HEK293 (cell line): ENCODE data around the gene A2ML1.
A peak's percentile ranks its signal among the peaks of the same experiment; 100 is the strongest.

Experiments
- CTCF ChIA-PET: fragments of 350-600 bp; formaldehyde crosslinking; extraction: SDS; loops from one replicate; lab custom pipeline; 2021; ENCODE audit warnings: antibody characterized with exemption; lab: Yijun Ruan, JAX
- POLR2A ChIA-PET: fragments of 300-600 bp; formaldehyde crosslinking; extraction: SDS; loops from one replicate; lab custom pipeline; 2020; ENCODE audit warnings: antibody characterized with exemption, inconsistent platforms; lab: Yijun Ruan, JAX
- H3K27ac ChIP-seq: fragments of 200-500 bp; sonication (Bioruptor generic); 2 replicates; pipeline ENCODE4 v1.5.1; 2014; ENCODE audit warnings: low read depth, low read length, control low read depth, inconsistent platforms; ENCODE audit errors: extremely low read depth
- H3K36me3 ChIP-seq, 2 experiments: fragments of 200-500 bp in 1 of 2; sonication (Bioruptor generic) in 1 of 2; 1 replicate in 1 of 2; 2 replicates in 1 of 2; pipeline ENCODE4 v1.5.1; 2014 to 2017; ENCODE audit warnings: inconsistent platforms in 2 of 2, low read length in 2 of 2; ENCODE audit not compliant: control insufficient read depth in 2 of 2, insufficient read depth in 1 of 2
- H3K4me1 ChIP-seq: fragments of 200-500 bp; sonication (Bioruptor generic); 2 replicates; pipeline ENCODE4 v1.5.1; 2014; ENCODE audit warnings: mild to moderate bottlenecking, low read length, inconsistent platforms; ENCODE audit not compliant: control insufficient read depth, insufficient read depth
- H3K4me3 ChIP-seq: 2 replicates; pipeline ENCODE4 v1.5.1; 2011; ENCODE audit warnings: low read depth, mild to moderate bottlenecking, control low read depth, low read length, moderate library complexity
- H3K9me3 ChIP-seq: fragments of 200-500 bp; sonication (Bioruptor generic); 2 replicates; pipeline ENCODE4 v1.5.1; 2014; ENCODE audit warnings: low read depth, low read length, inconsistent platforms; ENCODE audit not compliant: control insufficient read depth, insufficient read depth
- HOXD13 ChIP-seq: sonication (generic); formaldehyde crosslinking; IDR thresholded peaks from 2 replicates; pipeline ENCODE4 v1.8.0; 2022; ENCODE audit warnings: missing genetic modification reagents, borderline replicate concordance
- KLF16 ChIP-seq: fragments of 450-650 bp; formaldehyde crosslinking; IDR thresholded peaks from 2 replicates; pipeline ENCODE4 v1.5.1; 2017; ENCODE audit warnings: missing biosample characterization, missing genetic modification characterization
- KLF9 ChIP-seq: fragments of 450-650 bp; formaldehyde crosslinking; IDR thresholded peaks from 2 replicates; pipeline ENCODE4 v1.5.1; 2016; ENCODE audit warnings: missing biosample characterization, missing genetic modification characterization, low read depth
- OSR2 ChIP-seq: fragments of 450-650 bp; formaldehyde crosslinking; IDR thresholded peaks from 2 replicates; pipeline ENCODE4 v1.5.1; 2016; ENCODE audit warnings: missing biosample characterization, missing genetic modification characterization
- PRDM1 ChIP-seq: fragments of 450-650 bp; formaldehyde crosslinking; IDR thresholded peaks from 2 replicates; pipeline ENCODE4; 2016; ENCODE audit warnings: missing biosample characterization, missing genetic modification characterization
- REPIN1 ChIP-seq: fragments of 450-650 bp; formaldehyde crosslinking; IDR thresholded peaks from 2 replicates; pipeline ENCODE4 v1.5.1; 2017; ENCODE audit warnings: missing biosample characterization, missing genetic modification characterization, low read depth
- ZBTB17 ChIP-seq: fragments of 450-650 bp; formaldehyde crosslinking; IDR thresholded peaks from 2 replicates; pipeline ENCODE4 v1.5.1; 2016; ENCODE audit warnings: missing biosample characterization, missing genetic modification characterization
- ZBTB7A ChIP-seq: fragments of 450-650 bp; formaldehyde crosslinking; IDR thresholded peaks from 2 replicates; pipeline ENCODE4 v1.5.1; 2016; ENCODE audit warnings: low read depth, missing biosample characterization, missing genetic modification characterization
- ZNF114 ChIP-seq: fragments of 450-650 bp; formaldehyde crosslinking; IDR thresholded peaks from 2 replicates; pipeline ENCODE4 v1.5.0; 2017; ENCODE audit warnings: missing biosample characterization, missing genetic modification characterization
- TF ChIP-seq, protein P1 (sequence below): sonication (generic); formaldehyde crosslinking; IDR thresholded peaks from 2 replicates; pipeline ENCODE4 v1.8.1; 2022; ENCODE audit warnings: mild to moderate bottlenecking, moderate library complexity, missing genetic modification reagents
- TF ChIP-seq, protein P2 (sequence below): fragments of 450-650 bp; formaldehyde crosslinking; IDR thresholded peaks from 2 replicates; pipeline ENCODE4 v1.5.1; 2016; ENCODE audit warnings: missing biosample characterization, missing genetic modification characterization
- TF ChIP-seq, protein P3 (sequence below): fragments of 450-650 bp; formaldehyde crosslinking; IDR thresholded peaks from 2 replicates; pipeline ENCODE4 v1.5.1; 2017; ENCODE audit warnings: missing biosample characterization, missing genetic modification characterization
- TF ChIP-seq, protein P4 (sequence below): fragments of 450-650 bp; formaldehyde crosslinking; IDR thresholded peaks from 2 replicates; pipeline ENCODE4 v1.5.1; 2016; ENCODE audit warnings: missing biosample characterization, missing genetic modification characterization, low read depth
- TF ChIP-seq, protein P5 (sequence below): fragments of 450-650 bp; formaldehyde crosslinking; IDR thresholded peaks from 2 replicates; pipeline ENCODE4 v1.5.1; 2017; ENCODE audit warnings: missing biosample characterization, missing genetic modification characterization

Gene A2ML1

DNA sequence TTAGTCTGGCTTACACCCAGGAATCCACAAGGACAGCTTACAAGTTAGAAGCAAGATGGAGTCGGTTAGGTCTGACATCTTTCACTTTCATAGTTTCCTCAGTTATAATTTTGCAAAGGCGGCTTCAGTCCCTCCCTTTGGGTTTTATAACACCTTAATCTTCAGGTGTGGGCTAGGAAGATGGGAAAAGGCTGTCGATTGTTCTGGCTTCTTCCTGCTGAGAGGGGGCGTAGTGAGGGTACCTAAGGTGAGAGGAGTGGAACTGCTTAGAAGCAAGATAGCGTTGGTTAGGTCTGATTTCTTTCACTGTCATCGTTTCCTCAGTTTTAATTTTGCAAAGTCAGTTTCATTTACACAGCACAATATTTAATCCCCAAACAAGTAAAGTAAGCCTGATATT lies 10.1 kb downstream of the A2ML1 start:
- no peak overlapping the region for H3K4me3 ChIP-seq
- H3K36me3 ChIP-seq: no peaks in the 10 kb centered on the region
- no peaks in the 10 kb centered on the region for H3K4me1 ChIP-seq
- CTCF ChIA-PET: interaction anchor here (0.6 to 2.0 kb wide), 2 partner anchors 11 to 28 kb away, joined by 3 to 5 read pairs; no protein-coding TSS in a partner anchor
- TF ChIP-seq KLF16 (tag by site-specific recombination): no peak
- TF ChIP-seq ZBTB17 (tag by site-specific recombination): no peak
- TF ChIP-seq, protein P1, sequence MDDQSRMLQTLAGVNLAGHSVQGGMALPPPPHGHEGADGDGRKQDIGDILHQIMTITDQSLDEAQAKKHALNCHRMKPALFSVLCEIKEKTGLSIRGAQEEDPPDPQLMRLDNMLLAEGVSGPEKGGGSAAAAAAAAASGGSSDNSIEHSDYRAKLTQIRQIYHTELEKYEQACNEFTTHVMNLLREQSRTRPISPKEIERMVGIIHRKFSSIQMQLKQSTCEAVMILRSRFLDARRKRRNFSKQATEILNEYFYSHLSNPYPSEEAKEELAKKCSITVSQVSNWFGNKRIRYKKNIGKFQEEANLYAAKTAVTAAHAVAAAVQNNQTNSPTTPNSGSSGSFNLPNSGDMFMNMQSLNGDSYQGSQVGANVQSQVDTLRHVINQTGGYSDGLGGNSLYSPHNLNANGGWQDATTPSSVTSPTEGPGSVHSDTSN (CRISPR knock-in tag): no peak
- no peak for TF ChIP-seq HOXD13 (CRISPR knock-in tag)
- TF ChIP-seq REPIN1 (tag by site-specific recombination): no peak
- TF ChIP-seq, protein P2, sequence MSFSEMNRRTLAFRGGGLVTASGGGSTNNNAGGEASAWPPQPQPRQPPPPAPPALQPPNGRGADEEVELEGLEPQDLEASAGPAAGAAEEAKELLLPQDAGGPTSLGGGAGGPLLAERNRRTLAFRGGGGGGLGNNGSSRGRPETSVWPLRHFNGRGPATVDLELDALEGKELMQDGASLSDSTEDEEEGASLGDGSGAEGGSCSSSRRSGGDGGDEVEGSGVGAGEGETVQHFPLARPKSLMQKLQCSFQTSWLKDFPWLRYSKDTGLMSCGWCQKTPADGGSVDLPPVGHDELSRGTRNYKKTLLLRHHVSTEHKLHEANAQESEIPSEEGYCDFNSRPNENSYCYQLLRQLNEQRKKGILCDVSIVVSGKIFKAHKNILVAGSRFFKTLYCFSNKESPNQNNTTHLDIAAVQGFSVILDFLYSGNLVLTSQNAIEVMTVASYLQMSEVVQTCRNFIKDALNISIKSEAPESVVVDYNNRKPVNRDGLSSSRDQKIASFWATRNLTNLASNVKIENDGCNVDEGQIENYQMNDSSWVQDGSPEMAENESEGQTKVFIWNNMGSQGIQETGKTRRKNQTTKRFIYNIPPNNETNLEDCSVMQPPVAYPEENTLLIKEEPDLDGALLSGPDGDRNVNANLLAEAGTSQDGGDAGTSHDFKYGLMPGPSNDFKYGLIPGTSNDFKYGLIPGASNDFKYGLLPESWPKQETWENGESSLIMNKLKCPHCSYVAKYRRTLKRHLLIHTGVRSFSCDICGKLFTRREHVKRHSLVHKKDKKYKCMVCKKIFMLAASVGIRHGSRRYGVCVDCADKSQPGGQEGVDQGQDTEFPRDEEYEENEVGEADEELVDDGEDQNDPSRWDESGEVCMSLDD: no peak
- TF ChIP-seq ZBTB7A: no peak
- TF ChIP-seq, protein P3, sequence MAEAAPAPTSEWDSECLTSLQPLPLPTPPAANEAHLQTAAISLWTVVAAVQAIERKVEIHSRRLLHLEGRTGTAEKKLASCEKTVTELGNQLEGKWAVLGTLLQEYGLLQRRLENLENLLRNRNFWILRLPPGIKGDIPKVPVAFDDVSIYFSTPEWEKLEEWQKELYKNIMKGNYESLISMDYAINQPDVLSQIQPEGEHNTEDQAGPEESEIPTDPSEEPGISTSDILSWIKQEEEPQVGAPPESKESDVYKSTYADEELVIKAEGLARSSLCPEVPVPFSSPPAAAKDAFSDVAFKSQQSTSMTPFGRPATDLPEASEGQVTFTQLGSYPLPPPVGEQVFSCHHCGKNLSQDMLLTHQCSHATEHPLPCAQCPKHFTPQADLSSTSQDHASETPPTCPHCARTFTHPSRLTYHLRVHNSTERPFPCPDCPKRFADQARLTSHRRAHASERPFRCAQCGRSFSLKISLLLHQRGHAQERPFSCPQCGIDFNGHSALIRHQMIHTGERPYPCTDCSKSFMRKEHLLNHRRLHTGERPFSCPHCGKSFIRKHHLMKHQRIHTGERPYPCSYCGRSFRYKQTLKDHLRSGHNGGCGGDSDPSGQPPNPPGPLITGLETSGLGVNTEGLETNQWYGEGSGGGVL (tag by site-specific recombination): no peak
- TF ChIP-seq, protein P4, sequence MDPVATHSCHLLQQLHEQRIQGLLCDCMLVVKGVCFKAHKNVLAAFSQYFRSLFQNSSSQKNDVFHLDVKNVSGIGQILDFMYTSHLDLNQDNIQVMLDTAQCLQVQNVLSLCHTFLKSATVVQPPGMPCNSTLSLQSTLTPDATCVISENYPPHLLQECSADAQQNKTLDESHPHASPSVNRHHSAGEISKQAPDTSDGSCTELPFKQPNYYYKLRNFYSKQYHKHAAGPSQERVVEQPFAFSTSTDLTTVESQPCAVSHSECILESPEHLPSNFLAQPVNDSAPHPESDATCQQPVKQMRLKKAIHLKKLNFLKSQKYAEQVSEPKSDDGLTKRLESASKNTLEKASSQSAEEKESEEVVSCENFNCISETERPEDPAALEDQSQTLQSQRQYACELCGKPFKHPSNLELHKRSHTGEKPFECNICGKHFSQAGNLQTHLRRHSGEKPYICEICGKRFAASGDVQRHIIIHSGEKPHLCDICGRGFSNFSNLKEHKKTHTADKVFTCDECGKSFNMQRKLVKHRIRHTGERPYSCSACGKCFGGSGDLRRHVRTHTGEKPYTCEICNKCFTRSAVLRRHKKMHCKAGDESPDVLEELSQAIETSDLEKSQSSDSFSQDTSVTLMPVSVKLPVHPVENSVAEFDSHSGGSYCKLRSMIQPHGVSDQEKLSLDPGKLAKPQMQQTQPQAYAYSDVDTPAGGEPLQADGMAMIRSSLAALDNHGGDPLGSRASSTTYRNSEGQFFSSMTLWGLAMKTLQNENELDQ (tag by site-specific recombination): no peak
- TF ChIP-seq KLF9: no peak
- no peak for TF ChIP-seq ZNF114 (tag by site-specific recombination)
- TF ChIP-seq, protein P5, sequence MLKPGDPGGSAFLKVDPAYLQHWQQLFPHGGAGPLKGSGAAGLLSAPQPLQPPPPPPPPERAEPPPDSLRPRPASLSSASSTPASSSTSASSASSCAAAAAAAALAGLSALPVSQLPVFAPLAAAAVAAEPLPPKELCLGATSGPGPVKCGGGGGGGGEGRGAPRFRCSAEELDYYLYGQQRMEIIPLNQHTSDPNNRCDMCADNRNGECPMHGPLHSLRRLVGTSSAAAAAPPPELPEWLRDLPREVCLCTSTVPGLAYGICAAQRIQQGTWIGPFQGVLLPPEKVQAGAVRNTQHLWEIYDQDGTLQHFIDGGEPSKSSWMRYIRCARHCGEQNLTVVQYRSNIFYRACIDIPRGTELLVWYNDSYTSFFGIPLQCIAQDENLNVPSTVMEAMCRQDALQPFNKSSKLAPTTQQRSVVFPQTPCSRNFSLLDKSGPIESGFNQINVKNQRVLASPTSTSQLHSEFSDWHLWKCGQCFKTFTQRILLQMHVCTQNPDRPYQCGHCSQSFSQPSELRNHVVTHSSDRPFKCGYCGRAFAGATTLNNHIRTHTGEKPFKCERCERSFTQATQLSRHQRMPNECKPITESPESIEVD (tag by site-specific recombination): no peak
- TF ChIP-seq, all 188 proteins: peak for 0
- Histone ChIP-seq H3K9me3 (no peaks in the 10 kb centered on the region), H3K27ac (no peak overlapping the region)
- POLR2A ChIA-PET: no interaction called here

DNA sequence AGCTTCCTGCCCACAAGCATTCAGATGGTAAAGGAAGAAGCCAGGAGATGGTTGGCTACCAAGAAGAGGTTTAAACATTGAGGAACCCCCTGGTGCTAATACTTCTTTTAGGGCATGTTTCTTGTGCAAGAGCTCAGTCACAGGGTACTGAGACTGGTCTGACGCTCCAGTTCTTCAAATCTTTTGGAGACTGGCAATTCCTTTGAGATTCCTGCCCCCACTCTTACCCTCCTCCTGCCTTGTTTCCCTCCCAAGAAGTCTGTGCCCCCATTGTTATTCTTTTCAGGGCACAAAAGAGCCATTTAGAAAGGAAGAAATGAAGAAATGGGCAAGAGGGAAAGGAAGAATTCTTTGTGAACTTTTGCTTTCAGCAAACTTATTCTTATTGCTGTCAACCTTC lies 11.8 kb downstream of the A2ML1 start:
- no peak overlapping the region for H3K27ac ChIP-seq
- no peaks in the 10 kb centered on the region for H3K4me1 ChIP-seq
- H3K9me3 ChIP-seq: no peaks in the 10 kb centered on the region
- CTCF ChIA-PET: interaction anchor here (2.0 kb wide), 1 partner anchor 26 kb away, joined by 5 read pairs; no protein-coding TSS in a partner anchor
- no peak overlapping the region for H3K4me3 ChIP-seq
- H3K36me3 ChIP-seq: no peaks in the 10 kb centered on the region
- TF ChIP-seq OSR2 (no peak), PRDM1 (tag by site-specific recombination) (0 out of 2 replicates have a peak, but pooled peaks have one; percentile 8)
- POLR2A ChIA-PET: no interaction called here
